HCT116 (cell line): ENCODE results near the gene ZNF618. TPM values are rescaled to one million over a fixed set of nuclear protein-coding genes. Genes with fewer than 3 reads are reported as not detected.

Experiments
- ATAC-seq: fragments of 200-7000 bp; cut with Tn5 transposase; 2 replicates; pipeline ENCODE4 v1.9.1; 2020; ENCODE audit warnings: mild to moderate bottlenecking, moderate library complexity
- BruUV-seq: library from RNA; stranded (reverse); fragments of 400-500 nt; replicated peaks from 2 replicates; lab custom pipeline; 2021; lab: Mats Ljungman, UMichigan
- CTCF ChIA-PET: fragments of 300-600 bp; sonication (Branson Sonifier 250); formaldehyde crosslinking; loops from one replicate; lab custom pipeline; 2021; ENCODE audit warnings: antibody characterized with exemption; lab: Charles Lee
- POLR2A ChIA-PET: fragments of 300-600, 350-600 bp; sonication (Branson Sonifier 250); formaldehyde crosslinking; loops from one replicate; lab custom pipeline; 2021; ENCODE audit warnings: antibody characterized with exemption; lab: Charles Lee
- RAD21 ChIA-PET, 2 experiments: fragments of 300-600 bp; sonication (Branson Sonifier 250); formaldehyde crosslinking; loops; one replicate each; lab custom pipeline; 2023; ENCODE audit warnings: low total read pairs in 2 of 2; ENCODE audit not compliant: uncharacterized antibody in 2 of 2, unreplicated experiment in 2 of 2, low non-redundant PET in 1 of 2; lab: Charles Lee
- DNase-seq: peaks from one replicate; pipeline ENCODE4 v3.0.0-alpha.2; 2010; ENCODE audit warnings: low read depth, low spot score
- H2AFZ ChIP-seq: fragments of 200-600 bp; shearing (Covaris generic), sonication (generic); 2 replicates; pipeline ENCODE4 v1.6.1; 2017; ENCODE audit warnings: low read depth, mixed run types, mixed read lengths, antibody characterized with exemption, low read length; ENCODE audit not compliant: poor library complexity, severe bottlenecking
- H3K27ac ChIP-seq: 2 replicates; pipeline ENCODE4 v1.5.1; 2012; ENCODE audit warnings: low read depth, low read length
- H3K27me3 ChIP-seq: fragments of 200-600 bp; sonication (generic); 2 replicates; pipeline ENCODE4 v1.6.1; 2016; ENCODE audit warnings: mixed run types, low read length, mixed read lengths; ENCODE audit not compliant: insufficient read depth
- H3K36me3 ChIP-seq, 2 experiments: fragments of 200-500 bp in 1 of 2; fragments of 200-600 bp in 1 of 2; sonication (Bioruptor generic) in 1 of 2; sonication (generic) in 1 of 2; 2 replicates each; pipeline versions ENCODE4 v1.5.1 to v1.6.1; 2014 to 2016; ENCODE audit warnings: low read length in 2 of 2, inconsistent platforms in 1 of 2, mixed read lengths in 1 of 2, mixed run types in 1 of 2; ENCODE audit not compliant: insufficient read depth in 2 of 2, control insufficient read depth in 1 of 2
- H3K4me1 ChIP-seq, 2 experiments: fragments of 200-600 bp in 1 of 2; sonication (generic) in 1 of 2; 2 replicates each; pipeline versions ENCODE4 v1.5.1 to v1.6.1; 2012 to 2017; ENCODE audit warnings: low read length in 2 of 2, inconsistent platforms in 1 of 2, mild to moderate bottlenecking in 1 of 2, mixed read lengths in 1 of 2, mixed run types in 1 of 2, moderate library complexity in 1 of 2; ENCODE audit not compliant: insufficient read depth in 2 of 2, control insufficient read depth in 1 of 2
- H3K4me2 ChIP-seq: fragments of 200-600 bp; sonication (generic); 2 replicates; pipeline ENCODE4 v1.6.1; 2017; ENCODE audit warnings: mixed run types, low read length, mixed read lengths
- H3K4me3 ChIP-seq, 2 experiments: fragments of 200-600 bp in 1 of 2; sonication (generic) in 1 of 2; replicated peaks in 1 of 2; 2 replicates each; pipeline ENCODE4 v1.5.1; 2011 to 2016; ENCODE audit warnings: low read length in 2 of 2, control low read depth in 1 of 2, low read depth in 1 of 2, mild to moderate bottlenecking in 1 of 2, mixed read lengths in 1 of 2, mixed run types in 1 of 2
- H3K79me2 ChIP-seq: fragments of 200-600 bp; sonication (generic); 2 replicates; pipeline ENCODE4 v1.6.1; 2017; ENCODE audit warnings: mild to moderate bottlenecking, mixed run types, low read length, moderate library complexity, mixed read lengths; ENCODE audit not compliant: insufficient read depth
- H3K9ac ChIP-seq: fragments of 200-600 bp; sonication (generic); 2 replicates; pipeline ENCODE4 v1.6.1; 2016; ENCODE audit warnings: low read length, mixed read lengths
- H3K9me2 ChIP-seq: fragments of 200-600 bp; sonication (generic), shearing (Covaris generic); 2 replicates; pipeline ENCODE4 v1.6.1; 2017; ENCODE audit warnings: mixed run types, mild to moderate bottlenecking, moderate library complexity; ENCODE audit not compliant: insufficient read depth
- H3K9me3 ChIP-seq, 2 experiments: fragments of 200-500 bp in 1 of 2; fragments of 200-600 bp in 1 of 2; sonication (Bioruptor generic) in 1 of 2; sonication (generic) in 1 of 2; 2 replicates each; pipeline ENCODE4 v1.6.1; 2014 to 2017; ENCODE audit warnings: low read length in 2 of 2, mixed read lengths in 2 of 2, inconsistent platforms in 1 of 2, low read depth in 1 of 2, mild to moderate bottlenecking in 1 of 2, mixed run types in 1 of 2, moderate library complexity in 1 of 2; ENCODE audit not compliant: control insufficient read depth in 1 of 2, insufficient read depth in 1 of 2
- H4K20me1 ChIP-seq: fragments of 200-600 bp; sonication (generic), shearing (Covaris generic); 2 replicates; pipeline ENCODE4 v1.6.1; 2017; ENCODE audit warnings: mixed run types, mild to moderate bottlenecking, moderate library complexity; ENCODE audit not compliant: insufficient read depth
- ATF3 ChIP-seq: IDR thresholded peaks from 2 replicates; pipeline ENCODE4 v1.6.1; 2012
- CTCF ChIP-seq, 3 experiments: fragments of 200-600 bp in 1 of 3; sonication (generic) in 1 of 3; IDR thresholded peaks in 2 of 3; conservative IDR thresholded peaks in 1 of 3; 2 replicates each; pipeline ENCODE4 v1.5.1; 2012 to 2017; ENCODE audit warnings: low read depth in 2 of 3, low read length in 2 of 3, antibody characterized with exemption in 1 of 3, borderline replicate concordance in 1 of 3, control low read depth in 1 of 3, mild to moderate bottlenecking in 1 of 3, mixed read lengths in 1 of 3, mixed run types in 1 of 3, moderate library complexity in 1 of 3; ENCODE audit not compliant: insufficient read depth in 1 of 3
- ELF1 ChIP-seq: IDR thresholded peaks from 2 replicates; pipeline ENCODE4 v1.6.1; 2012; ENCODE audit warnings: low read depth, borderline replicate concordance
- FOSL1 ChIP-seq: IDR thresholded peaks from 2 replicates; pipeline ENCODE4 v1.6.1; 2012; ENCODE audit warnings: low read depth
- JUND ChIP-seq: IDR thresholded peaks from 2 replicates; pipeline ENCODE4 v1.6.1; 2012
- POLR2A ChIP-seq: IDR thresholded peaks from 2 replicates; pipeline ENCODE4 v1.7.0; 2011; ENCODE audit warnings: borderline replicate concordance; ENCODE audit not compliant: insufficient read depth, insufficient read length; ENCODE audit errors: extremely low read depth
- POLR2AphosphoS5 ChIP-seq: IDR thresholded peaks from 2 replicates; pipeline ENCODE4 v1.6.1; 2011; ENCODE audit warnings: mild to moderate bottlenecking, low read depth, low read length, moderate library complexity
- RAD21 ChIP-seq: IDR thresholded peaks from 2 replicates; pipeline ENCODE4 v1.6.1; 2012; ENCODE audit warnings: low read depth, mild to moderate bottlenecking
- REST ChIP-seq: IDR thresholded peaks from 2 replicates; pipeline ENCODE4 v1.6.1; 2012; ENCODE audit warnings: low read depth
- SIN3A ChIP-seq: IDR thresholded peaks from 2 replicates; pipeline ENCODE4 v1.6.1; 2012; ENCODE audit warnings: low read depth
- SP1 ChIP-seq: IDR thresholded peaks from 2 replicates; pipeline ENCODE4 v1.6.1; 2012; ENCODE audit warnings: low read depth
- SRF ChIP-seq: IDR thresholded peaks from 2 replicates; pipeline ENCODE4 v1.6.1; 2012; ENCODE audit warnings: low read depth
- TCF7L2 ChIP-seq: IDR thresholded peaks from 2 replicates; pipeline ENCODE4 v1.7.0; 2011; ENCODE audit warnings: borderline replicate concordance, inconsistent platforms; ENCODE audit not compliant: insufficient read depth, insufficient read length; ENCODE audit errors: extremely low read depth
- ZNF274 ChIP-seq: fragments of 200-500 bp; sonication (Bioruptor generic); IDR thresholded peaks from 2 replicates; pipeline ENCODE4 v1.6.1; 2014; ENCODE audit warnings: mild to moderate bottlenecking, low read depth, low read length, inconsistent platforms
- intact Hi-C: fragments of 100-400 bp; cut with micrococcal nuclease; formaldehyde crosslinking; loops from 2 replicates; pipeline ENCODE4 v1.10.0; 2022
- total RNA-seq: library from RNA; stranded (reverse); gene quantifications from one replicate; pipeline ENCODE4 v1.2.1, GENCODE V29; 2021; ENCODE audit not compliant: unreplicated experiment
- TF ChIP-seq, protein P1 (sequence below): IDR thresholded peaks from 2 replicates; pipeline ENCODE4 v1.6.1; 2011; ENCODE audit warnings: mild to moderate bottlenecking, low read length, moderate library complexity; ENCODE audit not compliant: insufficient replicate concordance; ENCODE audit errors: extremely low read depth
- TF ChIP-seq, protein P2 (sequence below): IDR thresholded peaks from 2 replicates; pipeline ENCODE4 v1.6.1; 2012

ZNF618 gene
- total RNA-seq, 1 experiment from 2014 or later, result 13.5 TPM

DNA sequence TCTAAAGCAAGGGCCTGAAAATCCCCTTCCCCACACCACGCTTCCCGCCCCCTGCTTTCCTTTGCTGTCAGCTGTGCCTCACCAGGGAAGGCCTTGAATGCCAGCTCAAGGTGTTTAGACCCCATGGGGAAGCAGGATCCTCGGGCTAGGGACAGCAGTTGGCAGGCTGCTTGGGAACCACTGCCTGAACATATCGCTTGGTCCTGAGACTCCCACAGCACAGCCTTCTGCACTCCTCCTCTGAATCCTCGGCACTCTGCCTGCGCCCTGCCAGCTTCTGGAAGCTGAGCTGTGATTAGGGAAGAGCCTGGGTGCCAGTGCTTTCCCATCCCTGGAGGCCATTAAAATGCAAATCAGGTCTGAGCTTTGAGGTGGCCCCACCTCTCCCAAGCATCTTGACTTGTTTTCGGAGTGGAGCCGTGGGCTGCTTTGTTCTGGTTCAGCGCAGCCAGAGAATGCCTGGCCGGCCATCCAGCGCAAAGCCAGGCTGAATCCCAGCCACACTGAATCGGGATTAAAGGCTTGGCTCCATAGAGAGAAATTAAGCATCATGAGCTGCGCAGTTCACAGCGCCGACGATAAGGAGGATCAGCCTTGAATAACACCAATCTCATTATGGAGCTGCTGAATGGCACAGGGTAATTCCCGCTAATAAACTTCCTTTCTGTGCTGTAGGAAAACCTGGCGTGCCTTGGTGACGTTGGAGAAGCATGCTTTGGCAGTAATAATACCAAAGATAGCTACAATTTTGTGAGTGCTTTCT, 162.0 kb downstream of the ZNF618 start:
- Histone ChIP-seq H3K4me1 (no peaks in the 10 kb centered on the region), H3K9me2 (no peaks in the 10 kb centered on the region), H3K27me3 (no peaks in the 10 kb centered on the region), H4K20me1 (no peaks in the 10 kb centered on the region), H3K27ac (no peak overlapping the region), H3K9me3 (no peaks in the 10 kb centered on the region), H3K36me3 (no peaks in the 10 kb centered on the region), H3K4me3 (no peak overlapping the region), H3K9ac (no peak overlapping the region), H2AFZ (no peak overlapping the region), H3K4me2 (no peak overlapping the region), H3K79me2 (no peaks in the 10 kb centered on the region)
- TF ChIP-seq SP1, result no peak
- TF ChIP-seq REST, result no peak
- no peak for TF ChIP-seq CTCF (IDR thresholded peaks at IDR 0.05 in 2 of 3, conservative IDR thresholded peaks at IDR 0.05 in 1 of 3; ENCODE audit: borderline replicate concordance in 1 of 3, insufficient read depth in 1 of 3, low read depth in 2 of 3, low read length in 2 of 3)
- TF ChIP-seq TCF7L2, result no peak
- TF ChIP-seq JUND, result no peak
- no peak for TF ChIP-seq ATF3
- TF ChIP-seq ELF1, result no peak
- no peak for TF ChIP-seq POLR2AphosphoS5
- no peak for TF ChIP-seq FOSL1
- TF ChIP-seq POLR2A, result no peak
- TF ChIP-seq, protein P1, sequence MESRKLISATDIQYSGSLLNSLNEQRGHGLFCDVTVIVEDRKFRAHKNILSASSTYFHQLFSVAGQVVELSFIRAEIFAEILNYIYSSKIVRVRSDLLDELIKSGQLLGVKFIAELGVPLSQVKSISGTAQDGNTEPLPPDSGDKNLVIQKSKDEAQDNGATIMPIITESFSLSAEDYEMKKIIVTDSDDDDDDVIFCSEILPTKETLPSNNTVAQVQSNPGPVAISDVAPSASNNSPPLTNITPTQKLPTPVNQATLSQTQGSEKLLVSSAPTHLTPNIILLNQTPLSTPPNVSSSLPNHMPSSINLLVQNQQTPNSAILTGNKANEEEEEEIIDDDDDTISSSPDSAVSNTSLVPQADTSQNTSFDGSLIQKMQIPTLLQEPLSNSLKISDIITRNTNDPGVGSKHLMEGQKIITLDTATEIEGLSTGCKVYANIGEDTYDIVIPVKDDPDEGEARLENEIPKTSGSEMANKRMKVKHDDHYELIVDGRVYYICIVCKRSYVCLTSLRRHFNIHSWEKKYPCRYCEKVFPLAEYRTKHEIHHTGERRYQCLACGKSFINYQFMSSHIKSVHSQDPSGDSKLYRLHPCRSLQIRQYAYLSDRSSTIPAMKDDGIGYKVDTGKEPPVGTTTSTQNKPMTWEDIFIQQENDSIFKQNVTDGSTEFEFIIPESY, result no peak
- no peak for TF ChIP-seq ZNF274
- no peak for TF ChIP-seq SRF
- TF ChIP-seq, protein P2, sequence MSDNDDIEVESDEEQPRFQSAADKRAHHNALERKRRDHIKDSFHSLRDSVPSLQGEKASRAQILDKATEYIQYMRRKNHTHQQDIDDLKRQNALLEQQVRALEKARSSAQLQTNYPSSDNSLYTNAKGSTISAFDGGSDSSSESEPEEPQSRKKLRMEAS, result no peak
- no peak for TF ChIP-seq RAD21
- no peak for TF ChIP-seq SIN3A
- BruUV-seq, result no TSS peak
- ChIA-PET CTCF (interaction anchor here (1.2 kb wide), 1 partner anchor 9 kb away, joined by 4 read pairs; no protein-coding TSS in a partner anchor), POLR2A (no interaction called here), RAD21 (no interaction called here)
- intact Hi-C loops, result no loop called here
- no peak for ATAC-seq
- DNase-seq, result no peak
